GM18498 (cell line): ENCODE measurements around the gene NCOA3.
"Not testable (repeated sequence)": the region's sequence is repeated elsewhere in the genome, so short reads cannot be mapped to it uniquely, and the experiment has no call there.

Experiments
- ATAC-seq: cut with Tn5 transposase; IDR thresholded peaks from one replicate; pipeline ENCODE4 v1.9.1; 2021; ENCODE audit warnings: mild to moderate bottlenecking, moderate library complexity; ENCODE audit not compliant: unreplicated experiment

The NCOA3 gene

DNA sequence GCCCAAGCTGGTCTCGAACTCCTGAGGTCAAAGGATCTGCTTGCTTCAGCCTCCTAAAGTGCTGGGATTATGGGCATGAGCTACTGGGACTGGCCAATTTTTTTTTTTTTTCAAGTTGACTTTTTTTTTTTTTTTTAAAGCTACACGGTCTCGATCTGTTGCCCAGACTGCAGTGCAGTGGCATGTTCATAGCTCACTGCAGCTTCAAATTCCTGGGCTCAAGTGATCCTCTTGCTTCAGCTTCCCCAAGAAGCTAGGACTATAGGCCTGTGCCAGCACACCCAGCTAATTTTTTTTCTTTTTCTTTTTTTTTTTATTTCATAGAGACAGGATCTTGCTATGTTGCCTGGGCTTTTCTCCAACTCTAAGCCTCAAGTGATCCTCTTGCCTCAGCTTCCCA lies 59.5 kb downstream of the NCOA3 start:
- ATAC-seq: no peak

DNA sequence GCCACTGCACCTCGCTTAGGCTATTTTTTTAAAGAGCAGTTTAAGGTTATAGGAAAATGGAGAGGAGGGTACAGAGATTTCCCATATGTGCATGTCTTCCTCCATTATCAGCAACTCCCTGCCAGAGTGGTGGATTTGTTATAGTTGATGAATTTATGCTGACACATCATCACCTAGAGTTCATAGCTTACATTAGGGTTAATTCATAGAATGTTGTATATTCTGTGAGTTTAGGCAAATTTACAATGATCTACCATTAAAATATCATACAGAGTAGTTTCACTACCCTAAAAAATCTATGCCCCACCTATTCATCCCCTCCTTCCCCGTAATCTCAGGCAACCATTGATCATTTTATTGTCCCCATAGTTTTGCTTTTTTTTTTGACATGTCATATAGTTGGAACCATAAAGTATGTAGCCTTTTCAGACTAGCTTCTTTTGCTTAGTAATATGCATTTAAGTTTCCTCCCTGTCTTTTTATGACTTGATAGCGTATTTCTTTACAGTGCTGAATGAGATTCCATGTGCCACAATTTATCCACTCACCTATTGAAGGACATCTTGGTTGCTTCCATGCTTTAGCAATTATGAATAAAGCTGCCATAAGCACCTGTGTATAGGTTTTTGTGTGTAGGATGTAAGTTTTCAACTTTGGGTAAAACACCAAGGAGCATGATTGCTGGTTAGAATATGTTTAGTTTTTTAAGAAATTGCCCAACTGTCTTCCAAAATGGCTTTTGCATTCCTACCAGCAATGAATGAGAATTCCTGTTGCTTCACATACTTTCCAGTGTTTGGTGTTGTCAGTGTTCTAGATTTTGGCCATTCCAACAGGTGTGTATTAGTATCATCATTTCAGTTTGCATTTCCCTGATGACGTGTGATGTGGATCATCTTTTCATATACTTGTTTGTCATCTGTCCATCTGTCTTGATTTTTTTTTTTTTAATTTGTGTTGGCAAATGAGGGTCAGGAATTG lies 60.2 kb downstream of the NCOA3 start:
- no peak for ATAC-seq

DNA sequence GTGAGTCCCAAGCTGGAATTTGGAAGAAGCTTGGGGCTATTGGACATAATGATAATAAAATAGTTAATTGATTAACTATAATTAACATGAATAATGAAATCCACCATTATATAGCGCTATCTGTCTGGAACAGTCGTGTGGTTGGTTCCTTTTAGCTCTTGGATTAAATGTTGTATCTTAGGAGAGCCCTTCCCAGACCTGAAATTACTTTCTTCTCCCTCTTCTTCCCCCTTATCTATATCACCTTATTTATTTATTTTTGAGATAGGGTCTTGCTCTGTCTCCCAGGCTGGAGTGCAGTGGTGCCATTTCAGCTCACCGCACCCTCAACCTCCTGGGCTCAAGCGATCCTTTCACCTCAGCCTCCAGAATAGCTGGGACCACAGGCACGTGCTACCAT lies 64.6 kb downstream of the NCOA3 start:
- ATAC-seq: no peak

DNA sequence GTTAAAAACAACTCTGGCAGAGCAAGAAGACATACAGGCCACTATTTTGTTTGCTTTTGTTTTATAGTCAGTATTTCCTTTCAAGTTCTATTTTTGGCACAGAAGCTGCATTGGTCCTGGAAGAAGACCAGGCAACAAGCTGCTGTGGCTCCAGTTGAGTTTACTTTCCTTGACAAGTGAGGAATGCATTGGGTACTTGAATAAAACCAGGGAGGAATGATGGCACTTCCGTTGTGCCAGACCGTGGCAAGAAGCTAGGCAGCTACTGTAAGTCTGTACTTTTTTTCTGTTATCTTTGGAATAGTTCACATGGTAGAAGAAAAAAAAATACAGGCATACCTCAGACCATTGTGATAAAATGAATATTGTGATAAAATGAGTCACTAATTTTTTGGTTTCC lies 66.3 kb downstream of the NCOA3 start:
- no peak for ATAC-seq

DNA sequence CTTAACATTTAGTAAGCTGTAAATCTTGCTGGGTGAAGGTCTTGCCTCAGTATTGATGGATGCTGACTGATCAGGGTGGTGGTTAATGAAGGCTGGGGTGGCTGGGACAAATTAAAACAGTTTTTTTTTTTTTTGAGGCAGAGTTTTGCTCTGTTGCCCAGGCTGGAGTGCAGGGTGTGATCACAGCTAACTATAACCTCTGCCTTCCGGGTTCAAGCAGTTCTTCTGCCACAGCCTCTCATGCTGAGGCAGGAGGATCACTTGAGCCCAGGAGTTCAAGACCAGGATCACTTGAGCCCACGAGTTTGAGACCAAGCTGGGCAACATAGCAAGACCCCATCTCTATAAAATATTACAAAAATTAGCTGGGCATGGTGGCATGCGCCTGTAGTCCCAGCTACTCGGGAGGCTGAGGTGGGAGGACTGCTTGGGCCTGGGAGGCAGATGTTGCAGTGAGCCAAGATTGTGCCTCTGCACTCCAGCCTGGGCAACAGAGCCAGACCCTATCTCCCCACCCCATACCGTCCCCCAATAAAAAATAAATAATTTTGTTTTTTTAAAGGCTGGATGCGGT lies 67.2 kb downstream of the NCOA3 start:
- ATAC-seq: no peak

DNA sequence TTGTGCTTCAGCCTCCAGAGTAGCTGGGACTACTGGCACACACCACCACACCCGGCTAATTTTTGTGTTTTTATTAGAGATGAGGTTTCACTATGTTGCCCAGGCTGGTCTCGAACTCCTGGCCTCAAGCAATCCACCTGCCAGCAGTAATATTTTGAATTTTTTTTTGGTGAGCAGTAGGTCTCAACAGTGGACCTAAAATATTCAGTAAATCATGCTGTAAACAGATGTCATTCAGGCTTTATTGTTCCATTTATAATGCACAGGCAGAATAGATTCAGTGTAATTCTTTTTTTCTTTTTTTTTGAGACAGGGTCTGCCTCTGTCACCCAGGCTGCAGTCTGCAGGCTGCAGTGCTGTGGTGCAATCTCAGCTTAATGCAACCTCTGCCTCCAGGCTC lies 69.7 kb downstream of the NCOA3 start:
- ATAC-seq: no peak

DNA sequence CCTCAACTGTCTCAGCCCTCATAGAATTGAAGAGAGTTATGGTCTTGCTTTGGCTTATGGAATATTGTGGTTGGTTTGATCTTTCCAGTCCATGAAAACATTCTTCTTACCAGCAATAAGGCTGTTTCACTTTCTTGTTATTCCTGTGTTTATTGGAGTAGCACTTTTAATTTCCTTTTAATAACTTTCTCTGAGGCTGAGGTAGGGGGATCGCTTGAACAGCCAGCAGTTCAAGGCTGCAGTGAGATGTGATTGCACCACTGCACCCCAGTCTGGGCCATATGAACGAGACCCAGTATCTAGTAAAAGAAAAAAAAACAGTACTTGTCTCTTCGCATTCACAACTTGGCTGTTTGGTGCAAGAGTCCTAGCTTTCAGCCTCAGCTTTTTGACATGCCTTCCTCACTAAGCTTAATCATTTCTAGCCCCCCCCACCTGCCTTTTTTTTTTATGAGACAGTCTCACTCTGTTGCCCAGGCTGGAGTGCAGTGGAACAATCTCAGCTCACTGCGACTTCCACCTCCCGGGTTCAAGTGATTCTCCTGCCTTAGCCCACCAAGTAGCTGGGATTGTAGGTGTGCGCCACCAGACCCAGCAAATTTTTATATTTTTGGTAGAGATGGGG lies 70.5 kb downstream of the NCOA3 start:
- ATAC-seq: no peak

DNA sequence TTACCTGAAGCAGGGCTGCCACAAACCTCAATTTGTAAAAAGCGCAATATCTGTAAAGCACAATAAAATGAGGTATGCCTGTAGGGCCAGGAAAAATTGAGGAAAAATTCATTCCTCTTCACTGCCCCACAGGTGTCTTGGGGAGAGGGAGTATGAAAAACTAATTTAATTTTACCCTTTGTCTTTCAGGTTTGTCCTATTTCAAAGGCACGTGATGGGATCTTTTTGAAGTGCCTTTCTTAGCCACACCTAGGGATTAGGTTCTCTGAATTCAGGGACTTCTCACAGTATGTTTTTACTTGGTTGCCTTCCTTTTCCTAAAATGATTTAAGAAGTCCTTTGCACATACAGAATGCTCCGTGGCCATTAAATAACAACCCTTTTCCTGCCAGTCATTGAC lies 71.9 kb downstream of the NCOA3 start:
- no peak for ATAC-seq

DNA sequence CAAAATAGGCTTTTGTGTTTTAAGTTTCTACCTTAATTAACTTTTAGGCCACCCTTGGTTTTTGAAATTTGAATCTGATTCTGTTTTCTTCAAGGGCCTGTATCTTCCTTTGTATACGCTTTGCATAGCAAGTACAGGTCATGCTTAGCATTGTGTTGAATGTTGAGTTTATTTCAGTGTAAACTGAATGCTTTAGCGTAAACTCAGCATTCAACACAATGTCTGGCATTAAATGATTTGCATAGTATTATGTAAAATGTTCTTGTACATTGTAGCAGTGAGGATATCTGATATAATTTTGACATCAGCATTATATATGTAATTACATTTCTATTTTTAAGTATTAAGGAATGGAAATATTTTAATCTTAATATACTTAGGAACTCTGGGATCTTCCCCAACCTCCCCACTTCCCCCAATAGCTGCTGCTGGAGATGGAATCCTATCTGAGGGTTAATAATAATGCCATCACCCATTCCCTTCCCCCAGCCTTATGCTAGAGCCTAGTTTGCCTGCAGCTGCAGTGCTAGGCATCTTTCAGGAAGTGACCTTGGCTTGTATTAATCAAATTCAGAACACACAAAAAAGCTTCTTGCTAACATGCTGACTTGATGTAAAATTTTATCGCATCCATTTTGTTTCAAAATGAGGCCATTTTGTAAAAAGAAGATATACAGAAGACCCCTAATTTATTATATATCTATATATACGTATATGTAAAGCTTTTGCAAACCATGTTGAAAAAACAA lies 73.1 kb downstream of the NCOA3 start:
- no peak for ATAC-seq

DNA sequence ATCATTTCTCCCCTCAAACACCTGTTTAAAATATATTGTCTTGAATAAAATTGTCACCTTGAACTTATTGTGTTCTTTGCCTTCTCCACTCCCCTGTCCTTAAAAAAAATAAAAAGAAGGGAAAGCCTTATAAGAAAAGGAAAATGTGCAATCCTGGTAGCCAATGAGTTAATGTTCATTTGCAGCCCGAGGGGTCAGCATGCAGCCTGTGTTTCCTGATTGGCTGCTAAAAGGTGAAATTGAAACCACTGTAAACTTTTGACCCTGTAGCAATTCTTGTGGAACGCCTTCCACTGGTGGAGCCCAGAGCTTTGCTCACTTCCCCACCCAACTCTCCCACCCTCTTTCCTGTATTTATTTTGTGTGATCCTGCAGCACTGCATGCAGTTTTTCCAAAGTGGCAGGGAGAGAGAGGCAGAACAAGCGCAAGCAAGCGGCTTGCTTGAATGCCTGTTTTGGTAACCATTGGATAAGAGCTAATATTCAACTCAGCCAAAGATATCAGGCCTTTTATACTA lies 74.9 kb downstream of the NCOA3 start:
- peak; percentile 75 for ATAC-seq

DNA sequence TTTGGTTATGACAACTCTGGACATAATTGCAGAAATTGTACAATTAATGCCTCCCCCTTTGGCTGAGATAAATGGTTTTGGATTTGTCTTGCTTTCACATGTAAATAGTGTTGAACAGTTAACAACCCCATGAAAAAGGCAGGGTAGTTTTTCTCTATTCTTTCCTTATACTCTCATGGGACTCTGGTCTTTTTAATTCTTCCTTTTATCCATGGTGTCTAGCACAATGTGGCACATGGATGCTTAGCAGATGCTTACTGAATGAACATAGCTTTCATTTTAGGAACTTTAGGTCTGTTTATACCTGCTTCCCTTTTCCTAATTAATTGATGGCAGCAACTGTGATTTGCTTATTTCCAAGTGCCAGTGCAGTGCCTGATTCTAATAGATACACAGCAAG lies 75.6 kb downstream of the NCOA3 start:
- ATAC-seq: no peak

DNA sequence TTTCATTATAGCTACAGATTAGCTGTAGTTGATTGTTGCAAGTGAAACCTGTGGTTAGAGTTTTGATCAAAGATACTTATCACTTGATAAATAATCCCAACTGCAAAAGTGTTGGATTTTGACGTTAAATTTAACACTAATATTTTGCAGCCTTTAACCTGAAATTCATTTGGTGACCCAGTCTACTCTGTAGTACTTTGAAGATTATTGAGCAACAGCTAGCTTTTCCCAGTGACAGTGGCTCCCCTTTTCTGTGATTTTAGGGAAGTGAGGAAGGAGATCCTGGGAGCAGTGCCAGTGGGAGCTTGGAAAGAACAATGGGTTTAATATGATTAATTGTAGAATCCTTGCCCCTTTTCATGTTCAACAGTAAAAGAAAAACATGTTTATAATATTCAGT lies 76.9 kb downstream of the NCOA3 start:
- ATAC-seq: no peak

DNA sequence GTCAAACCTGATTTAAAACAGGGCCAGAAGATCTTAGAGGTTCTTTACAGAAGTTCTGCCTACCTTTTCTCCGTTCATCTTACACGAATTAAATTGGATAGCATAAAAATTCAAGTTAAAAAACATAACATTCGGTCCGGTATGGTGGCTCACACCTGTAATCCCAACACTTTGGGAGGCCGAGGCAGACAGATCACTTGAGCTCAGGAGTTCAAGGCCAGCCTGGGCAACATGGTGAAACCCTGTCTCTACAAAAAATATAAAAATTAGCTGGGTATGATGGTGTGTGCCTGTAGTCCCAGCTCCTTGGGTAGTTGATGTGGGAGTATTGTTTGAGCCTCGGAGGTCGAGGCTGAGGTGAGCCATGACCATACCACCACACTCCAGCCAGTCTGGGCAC lies 79.0 kb downstream of the NCOA3 start:
- not testable (repeated sequence) for ATAC-seq

DNA sequence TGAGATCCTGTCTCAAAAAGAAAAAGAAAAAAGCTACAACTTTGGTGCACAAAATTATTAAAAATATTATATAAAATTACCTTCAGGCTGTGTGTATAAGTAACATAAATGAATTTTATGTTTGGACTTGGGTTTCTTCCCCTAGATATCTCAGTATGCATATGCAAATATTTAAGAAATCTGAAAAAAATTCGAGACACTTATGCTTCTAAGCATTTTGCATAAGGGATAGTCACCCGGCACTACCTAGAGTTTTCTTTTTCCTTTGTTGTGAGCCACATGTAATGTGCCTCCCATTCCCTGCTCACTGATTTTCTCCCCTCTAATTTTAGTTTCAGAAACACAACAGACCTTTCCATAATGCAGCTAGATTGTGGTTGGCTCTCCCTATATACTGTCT lies 79.4 kb downstream of the NCOA3 start:
- no peak for ATAC-seq

DNA sequence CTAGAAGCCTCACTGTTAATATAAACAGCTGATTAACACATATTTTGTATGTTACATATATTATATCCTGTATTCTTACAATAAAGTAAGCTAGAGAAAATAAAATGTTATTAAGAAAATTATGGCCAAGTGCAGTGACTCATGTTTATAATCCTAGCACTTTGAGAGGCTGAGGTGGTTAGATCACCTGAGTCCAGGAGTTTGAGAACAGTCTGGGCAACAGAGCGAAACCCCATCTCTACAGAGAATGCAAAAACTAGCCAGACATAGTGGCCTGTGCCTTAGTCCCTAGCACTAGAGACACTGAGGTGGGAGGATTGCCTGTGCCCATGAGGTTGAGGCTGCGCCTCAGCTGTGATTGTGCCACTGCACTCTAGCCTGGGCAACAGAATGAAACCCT lies 81.9 kb downstream of the NCOA3 start:
- no peak for ATAC-seq

DNA sequence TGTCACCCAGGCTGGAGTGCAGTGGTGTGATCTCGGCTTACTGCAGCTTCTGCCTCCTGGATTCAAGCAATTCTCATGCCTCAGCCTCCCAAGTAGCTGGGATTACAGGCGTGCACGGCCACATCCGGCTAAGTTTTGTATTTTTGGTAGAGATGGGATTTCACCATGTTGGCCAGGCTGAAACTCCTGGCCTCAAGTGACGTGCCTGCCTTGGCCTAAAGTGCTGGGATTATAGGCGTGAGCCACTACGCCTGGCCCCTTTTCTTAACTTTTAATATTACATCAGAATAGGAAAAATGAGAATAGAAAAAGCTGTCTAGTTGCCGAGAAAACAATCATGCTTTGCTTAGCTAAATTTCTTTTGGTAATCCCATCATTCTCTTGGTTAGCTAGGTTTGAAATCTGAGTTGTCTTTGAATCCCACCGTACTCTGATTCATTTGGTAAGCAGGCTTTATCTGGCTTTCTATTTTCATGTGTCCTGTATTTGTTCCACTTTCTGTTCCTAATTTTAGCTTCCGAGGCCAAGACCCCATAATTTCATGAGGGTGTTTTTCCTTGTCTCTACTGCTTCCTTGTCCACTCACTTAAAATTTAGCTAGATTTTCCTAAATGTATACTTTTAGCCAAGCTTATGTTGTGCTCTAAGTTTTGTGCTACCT lies 83.5 kb downstream of the NCOA3 start:
- ATAC-seq: no peak

DNA sequence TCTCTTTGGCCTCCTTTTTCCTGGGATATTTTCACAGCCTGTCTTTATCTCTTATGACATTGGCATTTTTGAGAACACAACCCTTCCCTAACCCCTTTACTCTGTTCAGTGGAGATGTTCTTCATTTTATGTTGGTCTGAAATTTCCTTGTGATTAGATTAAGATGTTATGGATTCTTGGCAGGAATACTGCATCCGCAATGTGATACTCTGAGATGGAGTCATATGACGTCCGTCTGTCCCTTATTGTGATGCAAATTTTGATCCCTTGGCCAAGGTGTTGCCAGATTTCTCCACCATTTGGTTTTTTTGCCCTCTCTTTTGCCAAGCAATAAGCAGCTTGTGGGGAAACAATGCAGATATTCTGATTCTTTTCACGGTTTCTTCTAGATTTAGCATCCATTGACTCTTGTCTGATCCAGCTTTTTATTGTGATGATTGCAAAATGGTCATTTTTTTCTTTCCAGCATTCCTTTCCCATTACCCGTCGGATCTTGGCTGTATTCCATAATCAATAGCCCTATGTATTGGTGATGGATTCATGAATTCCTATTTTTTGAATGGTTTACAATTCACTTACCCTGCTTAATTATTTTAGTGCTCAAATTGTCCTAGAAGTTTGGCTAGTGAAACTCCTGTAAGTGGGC lies 85.1 kb downstream of the NCOA3 start:
- ATAC-seq: no peak

DNA sequence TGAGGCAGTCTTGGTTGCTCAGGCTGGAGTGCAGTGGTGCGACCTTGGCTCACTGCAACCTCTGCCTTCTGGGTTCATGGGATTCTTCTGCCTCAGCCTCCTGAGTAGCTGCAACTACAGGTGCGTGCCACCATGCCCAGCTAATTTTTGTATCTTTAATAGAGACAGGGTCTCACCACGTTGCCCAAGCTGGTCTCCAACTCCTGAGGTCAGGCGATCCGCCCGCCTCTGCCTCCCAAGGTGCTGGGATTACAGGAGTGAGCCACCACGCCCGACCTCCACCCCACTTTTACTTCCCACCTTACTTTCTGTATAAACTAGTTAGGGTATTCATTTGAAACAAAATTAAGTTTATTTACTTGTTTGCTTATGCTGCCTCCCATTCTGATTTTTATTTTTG lies 86.5 kb downstream of the NCOA3 start:
- ATAC-seq: no peak

DNA sequence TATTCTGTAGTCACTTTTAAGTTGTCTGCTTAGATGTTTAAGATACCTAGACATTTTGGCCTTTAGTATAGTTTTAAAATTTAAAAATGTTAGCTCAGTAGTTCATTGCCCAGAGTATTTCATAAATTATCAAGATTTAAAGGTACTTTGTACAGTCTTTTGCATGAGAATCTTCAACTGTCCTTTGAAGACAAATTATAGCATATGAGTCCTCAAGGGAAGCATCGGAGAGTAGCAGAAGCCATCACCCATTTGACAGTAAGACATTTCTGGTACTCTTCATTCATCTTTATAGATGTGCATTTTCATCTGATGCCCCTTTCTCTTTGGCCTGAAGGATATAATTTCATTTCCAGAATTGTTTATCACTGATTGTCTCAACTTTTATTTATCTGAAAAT lies 89.5 kb downstream of the NCOA3 start:
- ATAC-seq: no peak

DNA sequence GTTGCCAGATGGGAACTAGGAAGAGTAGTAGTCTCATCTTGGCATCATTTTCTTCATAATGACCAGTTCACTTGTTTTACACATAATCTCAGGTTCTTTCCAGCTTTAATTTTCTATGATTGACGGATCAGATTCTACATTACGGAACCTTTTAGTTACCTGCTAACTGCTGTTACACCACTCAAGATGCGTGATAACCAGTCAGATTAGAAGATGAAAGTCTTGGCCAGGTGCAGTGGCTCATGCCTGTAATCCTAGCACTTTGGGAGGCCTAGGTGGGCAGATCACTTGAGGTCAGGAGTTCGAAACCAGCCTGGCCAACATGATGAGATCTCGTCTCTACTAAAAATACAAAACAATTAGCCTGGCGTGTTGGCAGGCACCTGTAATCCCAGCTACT lies 92.5 kb downstream of the NCOA3 start:
- ATAC-seq: no peak
